ENCODE measurements around the gene TMEM39B. TPM values are rescaled to one million over a fixed set of nuclear protein-coding genes. Genes with fewer than 3 reads are reported as not detected.
"Not testable (repeated sequence)": the region's sequence is repeated elsewhere in the genome, so short reads cannot be mapped to it uniquely, and the experiment has no call there.

Gene TMEM39B
- total and polyA plus RNA-seq, 2 experiments from 2014 or later, result 10.1 to 17.8 TPM

- no peak for TF ChIP-seq NANOG (IDR thresholded peaks at IDR 0.05; ENCODE audit: borderline replicate concordance)
These were observed 9.9 kb upstream of the TMEM39B start (continued) for GRCh38 chr1:32062867-32063230.

GRCh38 chr1:32063261-32063681 lies 9.5 kb upstream of the TMEM39B start:
- Histone ChIP-seq H3K4me2 (0 out of 2 replicates have a peak overlapping the region, but pooled peaks have one; percentile 67), H4K20me1 (replicated peaks; ENCODE audit: insufficient read depth) (peaks cover 33% of the 10 kb centered on the region), H3K27me3 (ENCODE audit: insufficient read depth) (no peaks in the 10 kb centered on the region), H3F3A (replicated peaks; ENCODE audit: low read depth) (peaks cover 26% of the 10 kb centered on the region), H3K36me3 (ENCODE audit: insufficient read depth) (peaks cover 10% of the 10 kb centered on the region), H3K27ac (ENCODE audit: low read depth) (peak overlapping the region; percentile 2; the same call in 1 of the 2 replicates), H2AFZ (no peak overlapping the region), H3K4me3 (no peak overlapping the region), H3K4me1 (ENCODE audit: insufficient read depth) (peaks cover 32% of the 10 kb centered on the region), H3K9me2 (ENCODE audit: insufficient read depth) (no peaks in the 10 kb centered on the region), H3K79me2 (replicated peaks; ENCODE audit: insufficient read depth) (no peaks in the 10 kb centered on the region)
- H3K4me1 Mint-ChIP-seq, result peaks cover 54% of the 10 kb centered on the region
- peaks cover 46% of the 10 kb centered on the region for H3K36me3 Mint-ChIP-seq (ENCODE audit: low read depth)
- H3K27ac Mint-ChIP-seq, result peak overlapping the region; percentile 82; the same call in 1 of the 2 replicates
- ATAC-seq (peak; percentile 11), DNase-seq (ENCODE audit: low spot score) (peak; percentile 74)
- TF ChIP-seq JUNB (IDR thresholded peaks at IDR 0.05; ENCODE audit: unreplicated experiment) (no peak), POLR2AphosphoS5 (IDR thresholded peaks at IDR 0.05; ENCODE audit: low read depth) (no peak)
- TF ChIP-seq, protein P1, sequence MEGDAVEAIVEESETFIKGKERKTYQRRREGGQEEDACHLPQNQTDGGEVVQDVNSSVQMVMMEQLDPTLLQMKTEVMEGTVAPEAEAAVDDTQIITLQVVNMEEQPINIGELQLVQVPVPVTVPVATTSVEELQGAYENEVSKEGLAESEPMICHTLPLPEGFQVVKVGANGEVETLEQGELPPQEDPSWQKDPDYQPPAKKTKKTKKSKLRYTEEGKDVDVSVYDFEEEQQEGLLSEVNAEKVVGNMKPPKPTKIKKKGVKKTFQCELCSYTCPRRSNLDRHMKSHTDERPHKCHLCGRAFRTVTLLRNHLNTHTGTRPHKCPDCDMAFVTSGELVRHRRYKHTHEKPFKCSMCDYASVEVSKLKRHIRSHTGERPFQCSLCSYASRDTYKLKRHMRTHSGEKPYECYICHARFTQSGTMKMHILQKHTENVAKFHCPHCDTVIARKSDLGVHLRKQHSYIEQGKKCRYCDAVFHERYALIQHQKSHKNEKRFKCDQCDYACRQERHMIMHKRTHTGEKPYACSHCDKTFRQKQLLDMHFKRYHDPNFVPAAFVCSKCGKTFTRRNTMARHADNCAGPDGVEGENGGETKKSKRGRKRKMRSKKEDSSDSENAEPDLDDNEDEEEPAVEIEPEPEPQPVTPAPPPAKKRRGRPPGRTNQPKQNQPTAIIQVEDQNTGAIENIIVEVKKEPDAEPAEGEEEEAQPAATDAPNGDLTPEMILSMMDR (conservative IDR thresholded peaks at IDR 0.05; ENCODE audit: low read depth in 2 of 2), result peak; percentile 56 to 57
- peaks cover 18% of the 10 kb centered on the region for H3K27me3 Mint-ChIP-seq (ENCODE audit: insufficient read depth, low read depth, poor library complexity)
- H3K9me3 Mint-ChIP-seq, result no peaks in the 10 kb centered on the region
- H3K4me3 Mint-ChIP-seq, result no peak overlapping the region

GRCh38 chr1:32065613-32066488 lies 6.9 kb upstream of the TMEM39B start:
- H2AFZ ChIP-seq; H3K9me3 Mint-ChIP-seq; H3K4me3 Mint-ChIP-seq; H3F3A ChIP-seq (replicated peaks; ENCODE audit: low read depth); H3K4me3 ChIP-seq; H3K4me2 ChIP-seq; H3K9me2 ChIP-seq (ENCODE audit: insufficient read depth); H3K79me2 ChIP-seq (replicated peaks; ENCODE audit: insufficient read depth); H3K27me3 ChIP-seq (ENCODE audit: insufficient read depth); H3K36me3 ChIP-seq (ENCODE audit: insufficient read depth); H3K27ac Mint-ChIP-seq; DNase-seq (ENCODE audit: low spot score); ATAC-seq: not testable (repeated sequence)
- H3K4me1 Mint-ChIP-seq, result peaks cover 39% of the 10 kb centered on the region
- peaks cover 27% of the 10 kb centered on the region for H3K27me3 Mint-ChIP-seq (ENCODE audit: insufficient read depth, low read depth, poor library complexity)
- peak overlapping the region; percentile 39; the same call in 1 of the 2 replicates for H3K27ac ChIP-seq (ENCODE audit: low read depth)
- peaks cover 25% of the 10 kb centered on the region for H3K4me1 ChIP-seq (ENCODE audit: insufficient read depth)
- H3K36me3 Mint-ChIP-seq (ENCODE audit: low read depth), result peaks cover 21% of the 10 kb centered on the region; the same call in 2 of the 3 replicates
- peaks cover 12% of the 10 kb centered on the region for H4K20me1 ChIP-seq (replicated peaks; ENCODE audit: insufficient read depth)

GRCh38 chr1:32066489-32066873 lies 6.3 kb upstream of the TMEM39B start:
- peaks cover 28% of the 10 kb centered on the region for H3K27me3 Mint-ChIP-seq (ENCODE audit: insufficient read depth, low read depth, poor library complexity)
- peaks cover 15% of the 10 kb centered on the region; the same call in 2 of the 3 replicates for H3K36me3 Mint-ChIP-seq (ENCODE audit: low read depth)
- Histone ChIP-seq H3K4me3 (no peak overlapping the region), H2AFZ (no peak overlapping the region), H4K20me1 (replicated peaks; ENCODE audit: insufficient read depth) (peaks cover 10% of the 10 kb centered on the region), H3K79me2 (replicated peaks; ENCODE audit: insufficient read depth) (no peaks in the 10 kb centered on the region), H3K36me3 (ENCODE audit: insufficient read depth) (no peaks in the 10 kb centered on the region), H3K4me2 (no peak overlapping the region), H3K27ac (ENCODE audit: low read depth) (0 out of 2 replicates have a peak overlapping the region, but pooled peaks have one; percentile 47), H3K27me3 (ENCODE audit: insufficient read depth) (no peaks in the 10 kb centered on the region), H3F3A (replicated peaks; ENCODE audit: low read depth) (peaks cover 7% of the 10 kb centered on the region; the same call in 1 of the 2 replicates), H3K4me1 (ENCODE audit: insufficient read depth) (peaks cover 22% of the 10 kb centered on the region), H3K9me2 (ENCODE audit: insufficient read depth) (no peaks in the 10 kb centered on the region)
- peaks cover 33% of the 10 kb centered on the region for H3K4me1 Mint-ChIP-seq
- H3K4me3 Mint-ChIP-seq, result no peak overlapping the region
- ATAC-seq, result no peak
- no peak for TF ChIP-seq ZNF114 (CRISPR knock-in tag; IDR thresholded peaks at IDR 0.05)
- peak; percentile 24; the same call in 1 of the 2 replicates for TF ChIP-seq POLR2AphosphoS5 (IDR thresholded peaks at IDR 0.05; ENCODE audit: low read depth)
- no peak overlapping the region for H3K27ac Mint-ChIP-seq
- H3K9me3 Mint-ChIP-seq, result no peaks in the 10 kb centered on the region
- no peak for DNase-seq (ENCODE audit: low spot score)

Measured in GM23338 (cell line).